Mucosa of rectum (tissue), 2 donors: ENCODE results near the gene IGF2BP2.

Experiments
- H3K27ac ChIP-seq, 2 donors: one replicate each; pipeline ENCODE4 v1.7.0; 2013; ENCODE audit warnings: inconsistent platforms in 2 of 2, low read depth in 2 of 2, low read length in 2 of 2
- H3K27me3 ChIP-seq, 2 donors: one replicate each; pipeline ENCODE4 v1.7.0; 2013; ENCODE audit warnings: low read length in 2 of 2; ENCODE audit not compliant: control insufficient read depth in 2 of 2, insufficient read depth in 2 of 2
- H3K36me3 ChIP-seq, 2 donors: one replicate each; pipeline ENCODE4 v1.7.0; 2013; ENCODE audit warnings: low read length in 2 of 2; ENCODE audit not compliant: control insufficient read depth in 2 of 2, insufficient read depth in 2 of 2
- H3K4me1 ChIP-seq, 2 donors: one replicate each; pipeline ENCODE4 v1.7.0; 2013; ENCODE audit warnings: low read length in 2 of 2, mild to moderate bottlenecking in 1 of 2; ENCODE audit not compliant: control insufficient read depth in 2 of 2, insufficient read depth in 2 of 2
- H3K4me3 ChIP-seq, 2 donors: one replicate each; pipeline ENCODE4 v1.7.0; 2013; ENCODE audit warnings: low read length in 2 of 2
- H3K9ac ChIP-seq, 2 donors: one replicate each; pipeline ENCODE4 v1.7.0; 2013; ENCODE audit warnings: low read length in 2 of 2, low read depth in 1 of 2, mild to moderate bottlenecking in 1 of 2
- H3K9me3 ChIP-seq, 2 donors: one replicate each; pipeline ENCODE4 v1.7.0; 2013; ENCODE audit warnings: low read length in 2 of 2; ENCODE audit not compliant: control insufficient read depth in 2 of 2
- donor health status: healthy.
- donor health status: Normal muscosa, but diverticular disease.

The IGF2BP2 gene

GRCh38 chr3:185657691-185658503 lies 166.9 kb downstream of the IGF2BP2 start:
- H3K9ac ChIP-seq = no peak overlapping the region

DNA sequence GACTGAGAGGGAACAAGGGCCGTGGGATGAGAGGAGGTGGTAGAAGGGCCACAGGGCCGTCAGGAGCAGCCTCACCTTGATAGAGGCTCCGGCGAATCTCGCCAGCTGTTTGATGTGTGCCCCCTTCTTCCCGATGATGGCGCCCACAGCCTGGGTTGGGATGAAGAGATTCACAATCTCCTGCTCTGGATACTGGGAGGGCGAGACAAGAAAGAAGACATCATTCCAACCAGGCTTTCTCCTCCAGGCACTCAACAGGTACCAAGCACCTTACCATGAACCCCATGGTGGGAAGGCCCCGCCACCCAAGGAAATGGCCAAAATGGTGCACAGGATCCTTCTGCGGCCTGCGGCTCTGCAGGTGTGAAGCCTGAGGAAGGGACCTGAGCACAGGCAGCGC lies 167.6 kb downstream of the IGF2BP2 start:
- Histone ChIP-seq H3K4me1 (peaks cover 4 to 6% of the 10 kb centered on the region in 2 donors), H3K9ac (no peak overlapping the region), H3K36me3 (peaks cover 17 to 38% of the 10 kb centered on the region in 2 donors), H3K9me3 (no peaks in the 10 kb centered on the region), H3K27ac (peak overlapping the region in 1 of 2 donors; percentile 16), H3K4me3 (no peak overlapping the region), H3K27me3 (no peaks in the 10 kb centered on the region)

More at GRCh38 chr3:185657691-185658503, 166.9 kb downstream of the IGF2BP2 start:
- H3K4me3 ChIP-seq = no peak overlapping the region
- H3K27me3 ChIP-seq = no peaks in the 10 kb centered on the region
- H3K27ac ChIP-seq = no peak overlapping the region
- no peaks in the 10 kb centered on the region for H3K9me3 ChIP-seq
- H3K4me1 ChIP-seq = peaks cover 4 to 6% of the 10 kb centered on the region in 2 donors
- H3K36me3 ChIP-seq = peaks cover 15 to 35% of the 10 kb centered on the region in 2 donors

- no peak overlapping the region for H3K4me3 ChIP-seq
- no peaks in the 10 kb centered on the region for H3K9me3 ChIP-seq
- H3K36me3 ChIP-seq = peaks cover 21 to 43% of the 10 kb centered on the region in 2 donors
- peak overlapping the region; percentile 30 to 32 for H3K27ac ChIP-seq
- no peaks in the 10 kb centered on the region for H3K27me3 ChIP-seq
- H3K4me1 ChIP-seq = peaks cover 4 to 6% of the 10 kb centered on the region in 2 donors
- no peak overlapping the region for H3K9ac ChIP-seq
Observed at GRCh38 chr3:185656321-185656840, 168.5 kb downstream of the IGF2BP2 start.

GRCh38 chr3:185655426-185656320 lies 169.2 kb downstream of the IGF2BP2 start:
- Histone ChIP-seq H3K9me3 (no peaks in the 10 kb centered on the region), H3K4me3 (no peak overlapping the region), H3K27ac (peak overlapping the region; percentile 30 to 32), H3K36me3 (peaks cover 21 to 43% of the 10 kb centered on the region in 2 donors), H3K27me3 (no peaks in the 10 kb centered on the region), H3K4me1 (peaks cover 4 to 6% of the 10 kb centered on the region in 2 donors), H3K9ac (no peak overlapping the region)

GRCh38 chr3:185654758-185655145 lies 170.1 kb downstream of the IGF2BP2 start:
- Histone ChIP-seq H3K4me3 (no peak overlapping the region), H3K36me3 (peaks cover 21 to 43% of the 10 kb centered on the region in 2 donors), H3K9me3 (no peaks in the 10 kb centered on the region), H3K27me3 (no peaks in the 10 kb centered on the region), H3K9ac (no peak overlapping the region), H3K4me1 (no peaks in the 10 kb centered on the region), H3K27ac (no peak overlapping the region)

DNA sequence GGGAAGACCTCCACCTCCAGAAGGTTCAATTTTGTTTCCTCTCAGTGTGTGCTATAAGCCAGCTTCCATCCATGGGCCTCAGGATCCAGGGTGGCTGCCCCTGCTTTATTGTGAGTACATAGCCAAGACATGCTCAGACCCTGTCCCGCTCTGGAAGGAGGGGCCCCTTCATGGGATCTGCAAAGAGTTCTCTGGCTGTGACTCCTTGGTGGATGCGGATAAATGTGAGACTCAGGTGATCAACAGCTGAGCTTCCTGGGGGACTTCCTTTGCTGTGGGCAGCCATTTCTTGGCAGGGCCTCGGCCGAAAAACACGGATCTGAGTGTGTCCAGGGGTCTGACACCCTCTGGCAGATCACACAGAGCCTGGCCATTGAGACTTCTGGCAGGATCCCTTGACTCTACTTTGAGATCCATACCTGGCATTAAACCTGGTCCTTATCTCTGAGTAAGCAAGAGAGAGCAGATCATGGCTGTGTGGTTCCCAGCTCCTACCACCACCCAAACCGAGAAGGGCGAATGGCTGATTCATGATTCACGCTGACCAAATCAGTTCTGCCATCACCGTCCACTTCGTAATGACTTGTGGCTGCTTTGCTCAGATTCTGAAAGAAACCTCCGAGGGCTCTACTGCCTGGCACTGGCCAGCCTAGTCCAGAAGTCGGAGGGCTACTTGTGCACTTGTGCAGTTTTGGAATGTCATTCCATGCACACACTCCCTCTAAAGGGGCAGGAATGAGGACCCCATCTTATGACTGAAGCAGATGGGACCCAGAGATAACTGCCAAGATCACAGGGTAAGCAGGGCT lies 170.7 kb downstream of the IGF2BP2 start:
- Histone ChIP-seq H3K9ac (no peak overlapping the region), H3K27ac (no peak overlapping the region), H3K4me1 (no peaks in the 10 kb centered on the region), H3K9me3 (no peaks in the 10 kb centered on the region), H3K36me3 (peaks cover 21 to 43% of the 10 kb centered on the region in 2 donors), H3K4me3 (no peak overlapping the region), H3K27me3 (no peaks in the 10 kb centered on the region)

DNA sequence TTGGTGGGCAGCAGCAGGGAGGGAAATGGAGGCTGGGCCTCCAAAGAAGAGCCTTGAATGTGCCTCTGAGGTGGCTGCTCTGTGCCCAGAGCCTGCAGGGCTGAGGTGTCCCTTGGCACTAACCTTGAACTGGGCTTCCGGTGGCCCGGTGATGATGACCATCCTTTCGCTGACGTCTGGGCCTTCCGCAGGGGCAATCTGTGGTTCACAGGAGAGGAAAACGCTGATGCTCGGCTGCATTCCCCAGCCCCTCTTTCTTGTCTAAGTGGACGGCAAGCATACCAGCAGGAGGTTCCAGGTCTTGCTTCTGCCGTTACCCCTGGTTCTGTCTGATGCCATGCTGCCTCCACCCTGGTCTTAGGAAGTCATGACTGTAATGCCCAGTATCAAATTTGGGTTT lies 172.9 kb downstream of the IGF2BP2 start:
- H3K4me1 ChIP-seq = no peaks in the 10 kb centered on the region
- peaks cover 18 to 36% of the 10 kb centered on the region in 2 donors for H3K36me3 ChIP-seq
- no peak overlapping the region for H3K9ac ChIP-seq
- no peak overlapping the region for H3K27ac ChIP-seq
- no peaks in the 10 kb centered on the region for H3K27me3 ChIP-seq
- H3K4me3 ChIP-seq = no peak overlapping the region
- no peaks in the 10 kb centered on the region for H3K9me3 ChIP-seq

- H3K9ac ChIP-seq = no peak overlapping the region
- H3K27ac ChIP-seq = no peak overlapping the region
- no peaks in the 10 kb centered on the region for H3K27me3 ChIP-seq
- no peaks in the 10 kb centered on the region for H3K4me1 ChIP-seq
- H3K4me3 ChIP-seq = no peak overlapping the region
- peaks cover 20 to 30% of the 10 kb centered on the region in 2 donors for H3K36me3 ChIP-seq
- H3K9me3 ChIP-seq = no peaks in the 10 kb centered on the region
Observed at GRCh38 chr3:185649414-185649813, 175.4 kb downstream of the IGF2BP2 start.

DNA sequence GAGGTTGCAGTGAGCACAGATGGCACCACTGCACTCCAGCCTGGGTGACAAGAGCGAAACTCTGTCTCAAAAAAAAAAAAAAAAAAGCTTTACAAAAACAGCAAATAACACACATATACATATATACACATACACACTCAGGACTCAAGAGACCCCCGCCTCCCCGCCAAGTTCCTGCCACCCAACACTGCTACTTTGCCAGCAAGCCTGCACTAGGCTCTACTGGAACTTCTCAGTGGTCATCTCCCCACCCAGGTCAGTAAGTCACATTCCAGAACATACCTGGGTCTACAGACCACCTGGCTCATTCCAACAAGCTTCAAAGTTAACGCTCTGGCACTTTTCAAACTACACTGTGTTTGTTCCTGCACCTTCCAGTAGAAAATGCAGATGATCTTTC lies 176.4 kb downstream of the IGF2BP2 start:
- Histone ChIP-seq H3K4me1 (no peaks in the 10 kb centered on the region), H3K27ac (no peak overlapping the region), H3K4me3 (no peak overlapping the region), H3K36me3 (peaks cover 18 to 25% of the 10 kb centered on the region in 2 donors), H3K9me3 (no peaks in the 10 kb centered on the region), H3K9ac (no peak overlapping the region), H3K27me3 (no peaks in the 10 kb centered on the region)
